UCSD-AML1 (cell line): ENCODE data around the gene PPP1R9B.
A peak's percentile ranks its signal among the peaks of the same experiment; 100 is the strongest.

ENCODE experiments used
- DNase-seq: peaks from one replicate; lab custom pipeline; 2025; ENCODE audit not compliant: unreplicated experiment; lab: John Stamatoyannopoulos, UW

The PPP1R9B gene

DNA sequence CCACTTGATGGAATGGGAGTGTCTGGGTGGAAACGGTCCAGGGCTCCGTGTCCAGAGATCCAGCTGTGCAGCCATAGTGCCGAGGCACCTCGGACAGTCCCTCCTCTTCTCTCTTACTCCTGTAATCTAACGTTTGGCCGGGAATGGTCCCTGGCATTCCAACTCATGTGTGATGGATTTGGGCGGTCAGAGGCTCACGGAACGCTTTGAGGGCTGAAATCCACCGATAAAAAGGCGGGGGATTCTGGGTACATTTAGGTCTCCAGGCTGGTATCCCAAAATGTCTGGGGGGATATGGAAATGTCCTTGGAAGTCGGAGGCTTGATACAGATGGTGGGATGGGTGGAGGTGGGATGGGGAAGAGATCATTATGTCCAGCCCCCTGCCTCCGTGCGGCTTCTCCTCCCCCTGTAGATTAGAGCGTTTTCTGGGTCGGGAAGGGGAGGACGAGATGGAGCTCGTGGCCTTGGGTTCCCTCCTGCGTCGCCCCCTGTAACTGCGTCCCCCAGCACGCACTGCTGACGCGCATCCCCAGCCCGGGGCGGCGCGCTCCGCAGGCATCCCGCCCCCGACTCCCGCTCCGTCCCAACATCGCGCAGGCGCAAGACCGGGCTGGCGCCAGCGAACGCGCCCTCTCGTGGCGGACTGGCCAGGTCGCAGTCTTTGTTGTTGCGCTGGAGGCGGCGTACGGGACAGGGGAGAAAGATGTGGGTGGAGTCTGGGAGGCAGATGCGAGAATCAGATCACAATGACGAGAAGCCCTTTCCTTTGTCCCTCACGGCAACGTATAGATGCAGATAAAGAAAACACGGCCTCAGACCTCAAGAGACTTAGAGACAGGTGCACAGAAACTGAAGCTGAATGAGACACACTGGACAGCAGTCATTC, 10.8 kb upstream of the PPP1R9B start:
- peak; percentile 93 for DNase-seq

GRCh38 chr17:50157891-50158290, 7.4 kb upstream of the PPP1R9B start:
- no peak for DNase-seq

DNA sequence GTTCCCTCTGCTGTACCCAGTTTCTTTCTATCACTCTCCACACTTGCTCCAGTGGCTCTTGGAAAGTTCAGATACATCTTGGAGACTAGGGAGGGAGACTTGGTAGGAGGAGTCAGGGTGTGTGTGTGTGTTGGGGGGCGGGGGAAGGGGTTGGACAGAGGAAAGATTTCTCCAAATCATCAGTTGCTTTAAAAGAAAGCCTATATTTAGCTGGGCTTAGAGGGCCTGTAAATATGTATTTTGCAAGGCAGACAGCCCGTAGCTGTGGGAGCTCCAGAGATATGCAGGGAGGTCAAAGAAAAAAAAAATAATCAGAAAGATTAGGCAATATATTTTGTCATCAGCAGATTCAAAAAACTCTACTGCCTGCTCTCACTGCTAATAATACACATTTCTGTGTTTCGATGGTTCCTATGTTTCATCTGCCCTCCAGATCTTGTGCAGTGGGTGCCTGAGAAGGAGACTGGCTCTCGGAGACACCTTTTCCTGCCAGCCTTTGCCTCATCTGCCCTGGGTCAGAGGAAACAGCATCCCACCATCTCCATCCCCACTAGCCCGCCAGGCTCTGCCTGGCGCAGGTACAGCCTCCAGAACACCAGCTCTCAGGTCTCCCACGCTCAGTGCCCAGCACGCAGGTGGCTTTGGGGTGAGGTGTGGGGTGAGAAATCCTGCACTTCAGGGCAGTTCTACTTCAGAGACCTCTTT, 4.8 kb upstream of the PPP1R9B start:
- DNase-seq: no peak

DNA sequence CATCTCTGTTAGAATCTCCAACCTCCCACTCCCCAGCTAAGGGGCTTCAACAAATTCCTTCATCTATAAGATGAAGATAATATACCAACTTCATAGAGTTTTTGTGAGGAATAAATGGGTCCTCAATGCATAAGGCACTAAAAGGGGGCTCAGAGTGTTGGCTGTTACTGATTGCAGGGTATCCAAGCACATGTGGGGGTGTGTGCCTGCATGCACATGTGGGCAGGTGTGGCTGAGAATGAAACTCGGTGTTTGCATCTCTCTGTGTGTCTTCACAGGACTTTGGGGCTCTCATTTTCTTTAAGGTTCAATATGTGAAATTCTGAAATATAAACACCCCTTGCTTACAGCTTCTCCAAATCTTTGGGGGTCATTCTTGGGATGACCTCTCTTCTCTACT, 4.1 kb upstream of the PPP1R9B start:
- no peak for DNase-seq

DNA sequence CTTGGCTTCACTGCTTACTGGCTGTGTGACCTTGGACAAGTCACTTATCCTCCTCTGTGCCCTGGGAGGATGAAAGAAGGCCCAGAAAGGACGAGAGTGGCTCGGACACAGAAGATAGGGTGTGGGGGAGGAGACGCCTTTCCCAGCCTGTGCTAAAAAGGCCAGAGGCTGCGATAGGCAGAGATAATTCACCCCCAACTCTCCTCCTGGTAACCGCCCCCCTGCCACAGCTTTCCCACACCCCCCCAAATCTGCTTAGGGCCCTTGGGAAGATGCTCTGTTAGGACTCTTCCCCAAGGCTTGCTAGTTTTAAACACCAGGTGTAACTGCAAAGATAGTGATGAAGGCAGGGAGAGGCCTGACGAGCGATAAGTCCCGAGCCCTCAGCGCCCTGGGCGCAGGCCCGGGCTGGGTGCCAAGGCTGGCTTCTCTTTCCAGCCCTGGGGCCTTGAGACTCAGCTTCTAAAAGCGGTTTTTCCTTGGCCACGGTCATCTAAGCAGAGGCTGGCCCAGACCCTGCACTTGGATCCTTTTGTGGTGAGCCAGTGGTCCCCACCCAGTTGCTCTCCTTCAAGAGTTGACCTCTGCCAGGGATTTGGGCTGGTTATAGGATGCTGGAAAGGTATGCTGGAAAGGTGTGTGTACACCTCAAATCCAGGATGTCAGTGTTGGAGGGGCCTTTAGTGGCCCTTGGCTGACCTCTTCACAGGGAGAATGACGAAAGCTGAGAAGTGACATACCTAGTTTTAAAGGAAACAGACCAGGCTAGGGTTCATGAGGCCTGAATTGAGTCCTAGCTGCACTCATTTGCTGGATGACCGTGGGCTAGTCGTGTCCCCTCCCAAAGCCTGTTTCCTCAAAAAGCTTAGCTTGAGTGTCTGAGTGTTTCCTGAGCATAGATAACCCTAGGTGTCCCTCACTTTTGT, 3.4 kb upstream of the PPP1R9B start:
- no peak for DNase-seq

DNA sequence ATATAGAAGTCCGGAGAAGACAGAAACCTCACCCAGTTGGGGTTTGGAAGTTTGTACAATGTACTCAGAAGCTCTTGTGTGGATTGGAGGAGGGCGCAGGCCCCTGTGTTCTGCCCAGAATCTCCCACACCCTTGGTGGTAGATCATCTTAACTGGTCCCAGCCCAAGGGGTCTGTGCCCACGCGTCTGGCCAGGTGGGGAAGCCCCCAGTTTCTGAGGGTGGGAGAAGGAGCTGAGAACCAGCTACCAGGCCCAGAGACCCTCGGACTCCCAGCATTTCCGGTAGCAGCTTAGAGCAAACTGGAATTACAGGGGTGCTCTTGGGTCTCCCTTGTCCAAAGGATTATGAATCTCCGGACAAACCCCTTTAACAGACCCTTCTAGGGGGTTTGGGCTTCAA, 2.3 kb upstream of the PPP1R9B start:
- no peak for DNase-seq

GRCh38 chr17:50151937-50152547, 1.6 kb upstream of the PPP1R9B start:
- DNase-seq: peak; percentile 86

DNA sequence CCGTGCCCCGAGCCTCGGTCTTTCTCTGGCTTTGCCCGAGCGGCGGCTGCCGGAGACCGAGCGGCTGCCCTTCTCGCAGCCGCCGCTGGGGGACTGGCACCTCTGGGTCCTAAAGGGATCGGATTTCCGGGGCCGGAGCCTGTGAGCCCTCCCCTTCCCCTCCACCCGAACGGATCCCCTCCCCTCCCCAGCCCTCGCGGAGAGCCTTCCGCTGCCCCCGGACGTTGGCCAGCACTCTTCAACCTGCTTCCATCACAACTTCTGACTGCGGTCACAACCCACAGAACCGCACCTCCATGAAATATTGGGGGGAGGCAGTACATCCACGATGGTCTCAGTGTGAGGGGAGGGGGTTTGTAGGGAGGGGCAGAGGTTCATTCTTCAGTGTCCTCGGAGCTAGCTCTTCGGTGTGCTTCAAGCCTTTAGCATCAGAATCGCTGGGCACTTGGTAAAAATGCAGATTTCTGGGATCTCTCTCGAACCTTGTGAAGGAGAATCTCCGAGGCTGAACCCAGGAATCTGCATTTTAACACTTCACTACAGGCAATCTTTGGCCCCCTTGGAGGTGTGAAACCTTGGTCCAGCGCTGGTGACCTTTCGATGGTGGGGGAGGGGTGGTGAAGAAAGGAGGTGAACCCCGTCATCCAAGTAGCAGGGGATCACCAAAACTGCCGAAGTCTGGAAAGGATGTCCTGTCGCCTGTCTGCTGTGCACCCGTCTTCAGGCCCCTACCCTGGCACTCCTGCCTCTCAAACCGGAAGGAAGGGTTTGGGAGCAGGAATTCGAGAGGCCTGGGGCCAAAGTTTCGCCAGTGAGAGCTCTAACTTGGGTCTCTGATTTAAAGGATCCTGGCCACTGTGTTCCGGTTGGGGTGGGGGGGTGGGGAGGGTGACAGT, 812 bp upstream of the PPP1R9B start:
- DNase-seq: peak; percentile 95

- peak; percentile 37 for DNase-seq
Observed at GRCh38 chr17:50149417-50150353, 792 bp downstream of the PPP1R9B start.

GRCh38 chr17:50149091-50149416, 1.4 kb downstream of the PPP1R9B start:
- no peak for DNase-seq

DNA sequence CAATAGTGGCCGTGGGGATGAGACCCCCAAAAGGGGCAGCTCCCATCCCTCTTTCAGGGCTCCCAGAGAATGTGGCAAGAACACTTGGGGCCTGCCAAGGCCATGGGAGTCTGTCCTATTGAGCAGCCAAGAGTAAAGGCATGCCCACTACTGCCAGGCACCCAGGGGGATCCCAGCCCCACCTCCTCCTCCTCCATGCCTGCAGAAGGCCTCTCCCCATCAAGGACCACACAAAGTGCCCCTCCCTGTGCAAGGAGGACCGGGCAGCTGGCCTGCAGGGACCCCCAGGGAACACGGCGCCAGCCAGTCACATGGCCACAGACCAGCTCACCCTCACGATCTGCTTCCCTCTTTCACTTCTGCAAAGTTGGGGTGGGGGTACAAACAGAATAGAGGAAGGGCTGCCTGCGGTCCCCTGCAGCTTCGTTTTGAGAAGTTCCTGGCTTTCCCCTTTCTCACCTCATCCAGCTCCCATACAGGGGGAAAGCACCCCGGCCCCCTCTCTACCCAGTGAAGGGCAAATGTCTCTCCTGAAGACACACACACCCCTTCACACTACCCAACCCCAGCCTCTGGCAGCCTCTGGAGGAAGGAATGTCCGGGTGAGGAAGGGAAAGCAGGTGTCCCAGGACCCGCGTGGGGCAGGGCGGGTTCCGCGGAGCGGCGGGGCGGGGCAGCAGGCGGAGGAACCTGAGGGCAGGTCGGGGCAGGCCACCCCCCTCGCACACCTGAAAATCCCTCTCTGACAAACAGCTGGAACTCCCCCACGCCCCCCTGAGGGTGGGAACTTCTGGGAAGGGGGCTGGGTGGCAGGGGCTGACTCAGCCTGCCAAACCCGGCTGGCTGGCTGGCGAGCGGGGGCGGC, 2.0 kb downstream of the PPP1R9B start:
- peak; percentile 48 for DNase-seq

- DNase-seq: no peak
Observed at GRCh38 chr17:50147841-50148225, 2.6 kb downstream of the PPP1R9B start.

GRCh38 chr17:50146927-50147665, 3.4 kb downstream of the PPP1R9B start:
- DNase-seq: no peak

DNA sequence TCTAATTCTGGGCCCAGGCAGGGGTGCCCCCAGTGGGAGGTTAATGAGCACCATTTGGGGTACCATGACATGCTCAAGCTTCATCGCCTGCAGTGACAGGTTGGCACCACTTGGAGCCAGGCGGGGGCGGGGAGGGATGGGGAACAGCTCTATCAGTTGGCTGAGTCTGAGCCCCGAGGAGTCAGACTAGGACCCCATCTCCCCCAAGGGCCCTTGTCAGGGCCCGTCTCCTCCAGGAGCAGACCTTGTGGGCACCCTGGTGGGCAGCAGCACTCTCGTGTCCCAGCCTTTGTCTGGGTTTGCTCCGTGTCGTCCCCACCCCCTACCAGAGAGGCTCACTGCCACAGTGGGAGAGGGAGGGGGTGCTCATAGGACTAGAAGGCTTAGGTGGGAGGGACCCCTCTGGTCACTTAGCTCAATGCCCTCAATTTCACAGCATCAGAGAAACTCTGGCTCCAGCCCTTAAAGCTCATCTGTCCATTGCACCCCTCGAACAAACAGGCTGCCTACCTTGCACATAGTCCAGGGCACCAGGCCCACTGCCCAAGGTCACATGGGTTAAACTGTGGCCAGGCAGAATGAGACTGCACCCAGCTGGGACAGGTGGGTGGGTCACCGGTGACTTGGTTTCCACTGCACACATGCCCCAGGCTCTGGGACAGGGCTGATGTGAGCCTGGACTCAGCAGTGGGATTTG, 4.1 kb downstream of the PPP1R9B start:
- DNase-seq: no peak

DNA sequence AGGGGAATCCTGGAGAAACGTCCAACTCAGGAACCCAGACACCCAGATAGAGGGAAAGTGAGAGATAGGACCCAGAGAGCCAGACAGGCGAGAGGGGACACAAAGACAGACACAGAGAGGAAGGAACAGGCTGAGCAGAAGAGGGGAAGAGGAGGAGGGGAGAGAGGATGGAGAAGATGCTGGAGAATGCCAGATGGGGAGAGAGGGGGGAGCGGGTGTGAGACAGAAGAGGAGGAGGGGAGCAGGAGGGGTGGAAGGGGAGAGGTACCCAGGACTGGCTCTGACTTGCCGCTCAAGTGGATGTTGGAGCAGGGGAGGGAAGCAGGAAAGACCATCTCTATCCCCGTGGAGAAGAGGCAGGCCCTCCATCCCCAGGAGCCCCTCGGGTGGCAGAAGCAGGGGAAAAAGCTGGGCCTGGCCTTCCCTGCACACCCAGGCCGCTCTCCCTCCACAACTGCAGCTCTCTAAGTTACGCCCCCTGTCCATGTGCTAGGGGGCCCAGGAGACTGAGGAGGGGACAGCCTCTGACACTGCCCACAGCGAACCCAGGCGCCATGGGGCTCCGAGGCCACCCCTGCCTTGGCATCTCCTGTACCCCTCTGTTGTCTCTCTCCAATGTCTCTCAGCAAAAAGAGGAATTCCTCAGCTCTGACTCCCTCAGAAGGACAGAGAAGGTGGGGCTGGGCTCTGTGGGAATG, 4.8 kb downstream of the PPP1R9B start:
- DNase-seq: no peak
